ENCODE data around the gene HSPD1. TPM values are rescaled to one million over a fixed set of nuclear protein-coding genes. Genes with fewer than 3 reads are reported as not detected.

Gene HSPD1
- total and polyA plus RNA-seq, 2 of the 13 experiments (the other 11 are each of a cell fraction or from before 2014, with no cell fraction given), result 685 to 2,610 TPM

DNA sequence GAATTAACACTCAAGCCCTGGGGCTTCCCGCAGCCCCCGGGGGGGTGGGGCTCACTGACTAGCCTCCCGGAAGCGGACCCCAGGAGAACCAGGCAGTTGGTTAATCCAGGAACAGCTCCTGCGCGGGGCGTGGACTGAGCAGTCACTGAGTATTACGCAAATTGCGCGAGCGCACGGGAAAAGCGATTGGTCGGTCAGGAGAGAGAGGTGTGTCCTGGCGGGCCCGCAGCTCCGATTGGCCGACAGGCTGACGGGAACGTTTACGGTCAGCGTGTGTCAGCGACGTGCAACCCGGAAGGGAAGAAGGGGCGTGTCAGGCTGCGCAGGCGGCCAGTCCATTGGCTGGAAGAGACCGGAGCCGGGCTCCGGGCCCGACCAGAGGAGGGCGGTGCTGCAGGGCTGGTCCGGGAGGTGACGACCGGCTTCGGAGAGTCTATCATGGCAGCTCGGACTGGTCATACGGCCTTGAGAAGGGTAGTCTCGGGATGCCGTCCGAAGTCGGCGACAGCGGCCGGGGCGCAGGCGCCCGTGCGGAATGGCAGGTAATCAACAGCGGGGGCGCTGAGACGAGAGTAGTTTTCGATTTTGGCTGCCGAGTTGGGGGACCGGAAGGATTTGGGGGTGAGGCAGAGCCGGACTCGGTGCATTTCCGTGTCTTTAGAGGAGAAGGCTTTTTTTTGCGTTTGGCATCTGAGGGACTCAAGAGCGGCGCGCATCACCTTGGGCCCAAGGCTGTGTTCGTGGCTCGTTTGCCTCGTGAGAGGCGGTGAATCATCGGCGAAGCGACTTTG is 46.3 kb downstream of the HSPD1 start, which contains the start of gene COQ10B (continued):
- TF ChIP-seq CEBPZ (IDR thresholded peaks at IDR 0.05; ENCODE audit: low read length), result no peak
- TF ChIP-seq ZNF570 (CRISPR knock-in tag; IDR thresholded peaks at IDR 0.05; ENCODE audit: borderline replicate concordance), result no peak; the same call in 1 of the 2 replicates
- peak; percentile 61; the same call in 1 of the 2 replicates for TF ChIP-seq HMG20B (CRISPR knock-in tag; conservative IDR thresholded peaks at IDR 0.05)
- peak; percentile 86 for TF ChIP-seq ZNF142 (CRISPR knock-in tag; IDR thresholded peaks at IDR 0.05)
- TF ChIP-seq ZMAT5 (CRISPR knock-in tag; IDR thresholded peaks at IDR 0.05; ENCODE audit: borderline replicate concordance, low read depth), result no peak
- TF ChIP-seq, protein P1, sequence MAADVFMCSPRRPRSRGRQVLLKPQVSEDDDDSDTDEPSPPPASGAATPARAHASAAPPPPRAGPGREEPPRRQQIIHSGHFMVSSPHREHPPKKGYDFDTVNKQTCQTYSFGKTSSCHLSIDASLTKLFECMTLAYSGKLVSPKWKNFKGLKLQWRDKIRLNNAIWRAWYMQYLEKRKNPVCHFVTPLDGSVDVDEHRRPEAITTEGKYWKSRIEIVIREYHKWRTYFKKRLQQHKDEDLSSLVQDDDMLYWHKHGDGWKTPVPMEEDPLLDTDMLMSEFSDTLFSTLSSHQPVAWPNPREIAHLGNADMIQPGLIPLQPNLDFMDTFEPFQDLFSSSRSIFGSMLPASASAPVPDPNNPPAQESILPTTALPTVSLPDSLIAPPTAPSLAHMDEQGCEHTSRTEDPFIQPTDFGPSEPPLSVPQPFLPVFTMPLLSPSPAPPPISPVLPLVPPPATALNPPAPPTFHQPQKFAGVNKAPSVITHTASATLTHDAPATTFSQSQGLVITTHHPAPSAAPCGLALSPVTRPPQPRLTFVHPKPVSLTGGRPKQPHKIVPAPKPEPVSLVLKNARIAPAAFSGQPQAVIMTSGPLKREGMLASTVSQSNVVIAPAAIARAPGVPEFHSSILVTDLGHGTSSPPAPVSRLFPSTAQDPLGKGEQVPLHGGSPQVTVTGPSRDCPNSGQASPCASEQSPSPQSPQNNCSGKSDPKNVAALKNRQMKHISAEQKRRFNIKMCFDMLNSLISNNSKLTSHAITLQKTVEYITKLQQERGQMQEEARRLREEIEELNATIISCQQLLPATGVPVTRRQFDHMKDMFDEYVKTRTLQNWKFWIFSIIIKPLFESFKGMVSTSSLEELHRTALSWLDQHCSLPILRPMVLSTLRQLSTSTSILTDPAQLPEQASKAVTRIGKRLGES (CRISPR knock-in tag; IDR thresholded peaks at IDR 0.05; ENCODE audit: borderline replicate concordance), result no peak
- TF ChIP-seq ZZZ3 (CRISPR knock-in tag; IDR thresholded peaks at IDR 0.05; ENCODE audit: borderline replicate concordance), result peak; percentile 68; the same call in 1 of the 2 replicates
- no peak for TF ChIP-seq RAD51 (IDR thresholded peaks at IDR 0.05; ENCODE audit: borderline replicate concordance)
- TF ChIP-seq RFX5 (IDR thresholded peaks at IDR 0.05; ENCODE audit: low read depth, low read length), result peak; percentile 85
- TF ChIP-seq, protein P2, sequence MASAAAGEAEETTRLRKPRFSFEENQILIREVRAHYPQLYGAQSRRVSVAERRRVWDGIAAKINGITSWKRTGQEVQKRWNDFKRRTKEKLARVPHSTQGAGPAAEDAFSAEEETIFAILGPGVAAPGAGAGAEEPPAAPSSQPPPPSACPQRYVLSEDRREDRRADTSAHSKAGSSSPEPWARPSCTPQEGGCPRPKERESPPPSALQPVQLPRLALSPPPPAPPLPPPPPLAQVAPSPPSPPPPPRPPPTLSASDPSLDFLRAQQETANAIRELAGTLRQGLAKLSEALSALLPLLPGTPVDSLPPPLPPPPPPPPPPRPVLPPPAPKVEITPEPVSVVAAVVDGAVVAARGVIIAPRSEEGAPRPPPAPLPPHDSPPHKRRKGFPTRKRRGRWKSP (CRISPR knock-in tag; IDR thresholded peaks at IDR 0.05), result peak; percentile 71; the same call in 1 of the 2 replicates
- TF ChIP-seq RFXANK (CRISPR knock-in tag; IDR thresholded peaks at IDR 0.05), result no peak; the same call in 1 of the 2 replicates
- TF ChIP-seq NFYB (CRISPR knock-in tag; IDR thresholded peaks at IDR 0.05), result peak; percentile 97
- 0 out of 2 replicates have a peak, but pooled peaks have one; percentile 40 for TF ChIP-seq ZFYVE20 (CRISPR knock-in tag; IDR thresholded peaks at IDR 0.05; ENCODE audit: borderline replicate concordance, low read depth)
- no peak for TF ChIP-seq ZBTB8A (CRISPR knock-in tag; IDR thresholded peaks at IDR 0.05; ENCODE audit: borderline replicate concordance, low read depth)
